ENCODE data around the gene PUM1. TPM values are rescaled to one million over a fixed set of nuclear protein-coding genes. Genes with fewer than 3 reads are reported as not detected.

Gene PUM1
- total RNA-seq, 2 donors from 2014 or later, result 207 to 210 TPM

- H3K9me3 ChIP-seq (ENCODE audit: control insufficient read depth, low read length), result no peaks in the 10 kb centered on the region
- DNase-seq, result no peak
- H3K4me1 ChIP-seq (ENCODE audit: control insufficient read depth, insufficient read depth, low read length), result peaks cover 7% of the 10 kb centered on the region
- Mint-ChIP-seq H3K9me3 (no peaks in the 10 kb centered on the region), H3K4me1 (peaks cover 37% of the 10 kb centered on the region), H3K36me3 (ENCODE audit: low read depth) (peaks cover 3% of the 10 kb centered on the region), H3K4me3 (no peak overlapping the region), H3K27ac (no peak overlapping the region), H3K27me3 (ENCODE audit: insufficient read depth) (no peaks in the 10 kb centered on the region)
- TF ChIP-seq CTCF (conservative IDR thresholded peaks at IDR 0.05), result no peak
- H3K36me3 ChIP-seq (ENCODE audit: control insufficient read depth, insufficient read depth, low read length), result no peaks in the 10 kb centered on the region
- no peak overlapping the region for H3K27ac ChIP-seq (ENCODE audit: low read depth, low read length)
- H3K27me3 ChIP-seq (ENCODE audit: control insufficient read depth, insufficient read depth, low read length, poor library complexity, severe bottlenecking), result no peaks in the 10 kb centered on the region
- no peak overlapping the region for H3K9ac ChIP-seq (ENCODE audit: extremely low read depth, low read length, poor library complexity, severe bottlenecking)
- no peak overlapping the region for H3K4me3 ChIP-seq (ENCODE audit: low read length)
- WGBS, 2 experiments (ENCODE audit: insufficient coverage in 1 of 2, insufficient read length in 1 of 2), result 80 to 86% methylated on average over 9 to 13 of the region's 13 CpGs
Observed at GRCh38 chr1:30899577-30900389, 165.7 kb downstream of the PUM1 start.

- Mint-ChIP-seq H3K27me3 (ENCODE audit: insufficient read depth) (no peaks in the 10 kb centered on the region), H3K27ac (no peak overlapping the region), H3K4me3 (no peak overlapping the region), H3K4me1 (peaks cover 37% of the 10 kb centered on the region), H3K36me3 (ENCODE audit: low read depth) (peaks cover 3% of the 10 kb centered on the region), H3K9me3 (no peaks in the 10 kb centered on the region)
- Histone ChIP-seq H3K36me3 (ENCODE audit: control insufficient read depth, insufficient read depth, low read length) (no peaks in the 10 kb centered on the region), H3K4me1 (ENCODE audit: control insufficient read depth, insufficient read depth, low read length) (peaks cover 7% of the 10 kb centered on the region), H3K9me3 (ENCODE audit: control insufficient read depth, low read length) (no peaks in the 10 kb centered on the region), H3K27ac (ENCODE audit: low read depth, low read length) (no peak overlapping the region), H3K9ac (ENCODE audit: extremely low read depth, low read length, poor library complexity, severe bottlenecking) (no peak overlapping the region), H3K4me3 (ENCODE audit: low read length) (no peak overlapping the region), H3K27me3 (ENCODE audit: control insufficient read depth, insufficient read depth, low read length, poor library complexity, severe bottlenecking) (no peaks in the 10 kb centered on the region)
- no peak for TF ChIP-seq CTCF (conservative IDR thresholded peaks at IDR 0.05)
- no peak for DNase-seq
- WGBS, 2 experiments (ENCODE audit: insufficient coverage in 1 of 2, insufficient read length in 1 of 2), result 93 to 95% methylated on average over 7 to 10 of the region's 10 CpGs
Observed at GRCh38 chr1:30898031-30898815, 167.3 kb downstream of the PUM1 start.

- H3K27ac Mint-ChIP-seq, result no peak overlapping the region
- no peak overlapping the region for H3K27ac ChIP-seq (ENCODE audit: low read depth, low read length)
- WGBS, 2 experiments (ENCODE audit: insufficient coverage in 1 of 2, insufficient read length in 1 of 2), result 93% methylated on average over 2 of the region's 2 CpGs; no CpG with 5 or more reads in 1 of the 2 experiments
Observed at GRCh38 chr1:30896905-30897304, 168.6 kb downstream of the PUM1 start.

More at GRCh38 chr1:30896905-30897304, 168.6 kb downstream of the PUM1 start:
- no peak overlapping the region for H3K4me3 Mint-ChIP-seq
- peaks cover 3% of the 10 kb centered on the region for H3K36me3 Mint-ChIP-seq (ENCODE audit: low read depth)
- DNase-seq, result no peak
- no peaks in the 10 kb centered on the region for H3K27me3 Mint-ChIP-seq (ENCODE audit: insufficient read depth)
- H3K4me1 Mint-ChIP-seq, result peaks cover 38% of the 10 kb centered on the region
- H3K9me3 Mint-ChIP-seq, result no peaks in the 10 kb centered on the region
- Histone ChIP-seq H3K9me3 (ENCODE audit: control insufficient read depth, low read length) (no peaks in the 10 kb centered on the region), H3K36me3 (ENCODE audit: control insufficient read depth, insufficient read depth, low read length) (no peaks in the 10 kb centered on the region), H3K4me3 (ENCODE audit: low read length) (no peak overlapping the region), H3K4me1 (ENCODE audit: control insufficient read depth, insufficient read depth, low read length) (peaks cover 3% of the 10 kb centered on the region), H3K27me3 (ENCODE audit: control insufficient read depth, insufficient read depth, low read length, poor library complexity, severe bottlenecking) (no peaks in the 10 kb centered on the region), H3K9ac (ENCODE audit: extremely low read depth, low read length, poor library complexity, severe bottlenecking) (no peak overlapping the region)
- no peak for TF ChIP-seq CTCF (conservative IDR thresholded peaks at IDR 0.05)
